ENCODE results near the gene DDAH1.

GRCh38 chr1:85359874-85360721 is 104.9 kb downstream of the DDAH1 start:
- TF ChIP-seq, protein P1, sequence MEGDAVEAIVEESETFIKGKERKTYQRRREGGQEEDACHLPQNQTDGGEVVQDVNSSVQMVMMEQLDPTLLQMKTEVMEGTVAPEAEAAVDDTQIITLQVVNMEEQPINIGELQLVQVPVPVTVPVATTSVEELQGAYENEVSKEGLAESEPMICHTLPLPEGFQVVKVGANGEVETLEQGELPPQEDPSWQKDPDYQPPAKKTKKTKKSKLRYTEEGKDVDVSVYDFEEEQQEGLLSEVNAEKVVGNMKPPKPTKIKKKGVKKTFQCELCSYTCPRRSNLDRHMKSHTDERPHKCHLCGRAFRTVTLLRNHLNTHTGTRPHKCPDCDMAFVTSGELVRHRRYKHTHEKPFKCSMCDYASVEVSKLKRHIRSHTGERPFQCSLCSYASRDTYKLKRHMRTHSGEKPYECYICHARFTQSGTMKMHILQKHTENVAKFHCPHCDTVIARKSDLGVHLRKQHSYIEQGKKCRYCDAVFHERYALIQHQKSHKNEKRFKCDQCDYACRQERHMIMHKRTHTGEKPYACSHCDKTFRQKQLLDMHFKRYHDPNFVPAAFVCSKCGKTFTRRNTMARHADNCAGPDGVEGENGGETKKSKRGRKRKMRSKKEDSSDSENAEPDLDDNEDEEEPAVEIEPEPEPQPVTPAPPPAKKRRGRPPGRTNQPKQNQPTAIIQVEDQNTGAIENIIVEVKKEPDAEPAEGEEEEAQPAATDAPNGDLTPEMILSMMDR (IDR thresholded peaks at IDR 0.05; ENCODE audit: extremely low read depth in 1 of 2, insufficient read depth in 1 of 2, low read depth in 1 of 2, low read length in 2 of 2): no peak
- TF ChIP-seq POLR2A (IDR thresholded peaks at IDR 0.05; ENCODE audit: low read depth, low read length) (no peak), EZH2 (IDR thresholded peaks at IDR 0.05; ENCODE audit: borderline replicate concordance, low read depth, low read length, severe bottlenecking) (no peak)
